HepG2 (cell line): Measurements from ENCODE around the gene TRIM44.

Experiments
- GLI4 ChIP-seq: sonication (generic); formaldehyde crosslinking; IDR thresholded peaks from 2 replicates; pipeline ENCODE4 v1.5.1; 2020; ENCODE audit warnings: missing genetic modification reagents, mild to moderate bottlenecking, moderate library complexity, borderline replicate concordance
- MTA1 ChIP-seq: sonication (generic); formaldehyde crosslinking; IDR thresholded peaks from 2 replicates; pipeline ENCODE4 v1.4.0; 2020; ENCODE audit warnings: missing genetic modification reagents, mild to moderate bottlenecking, borderline replicate concordance
- POLR2AphosphoS5 ChIP-seq: IDR thresholded peaks from 2 replicates; pipeline ENCODE4 v1.6.1; 2012; ENCODE audit warnings: low read depth, low read length
- PTBP1 ChIP-seq: fragments of 200-400 bp; formaldehyde crosslinking; IDR thresholded peaks from 2 replicates; pipeline ENCODE4 v1.6.1; 2018; ENCODE audit warnings: low read length, low read depth; ENCODE audit not compliant: poor library complexity, severe bottlenecking
- ZNF407 ChIP-seq: sonication (generic); formaldehyde crosslinking; IDR thresholded peaks from one replicate; pipeline ENCODE4 v1.5.1; 2020; ENCODE audit warnings: mild to moderate bottlenecking, missing genetic modification reagents; ENCODE audit errors: not compliant biosample characterization
- ZNF549 ChIP-seq: sonication (generic); formaldehyde crosslinking; IDR thresholded peaks from 2 replicates; pipeline ENCODE4 v1.5.0; 2020; ENCODE audit warnings: missing genetic modification reagents
- ZSCAN5A ChIP-seq: sonication (generic); formaldehyde crosslinking; IDR thresholded peaks from 2 replicates; pipeline ENCODE4 v1.8.0; 2022; ENCODE audit warnings: mild to moderate bottlenecking, missing genetic modification reagents, borderline replicate concordance

GRCh38 chr11:35836205-35836604 lies 173.6 kb downstream of the TRIM44 start:
- TF ChIP-seq ZNF549 (no peak), PTBP1 (no peak), GLI4 (CRISPR knock-in tag) (no peak), MTA1 (CRISPR knock-in tag) (no peak), POLR2AphosphoS5 (no peak), ZSCAN5A (CRISPR knock-in tag) (no peak), ZNF407 (CRISPR knock-in tag) (no peak)
